ENCODE results near the gene SAMD8.
A peak's percentile ranks its signal among the peaks of the same experiment; 100 is the strongest.

Gene SAMD8

DNA sequence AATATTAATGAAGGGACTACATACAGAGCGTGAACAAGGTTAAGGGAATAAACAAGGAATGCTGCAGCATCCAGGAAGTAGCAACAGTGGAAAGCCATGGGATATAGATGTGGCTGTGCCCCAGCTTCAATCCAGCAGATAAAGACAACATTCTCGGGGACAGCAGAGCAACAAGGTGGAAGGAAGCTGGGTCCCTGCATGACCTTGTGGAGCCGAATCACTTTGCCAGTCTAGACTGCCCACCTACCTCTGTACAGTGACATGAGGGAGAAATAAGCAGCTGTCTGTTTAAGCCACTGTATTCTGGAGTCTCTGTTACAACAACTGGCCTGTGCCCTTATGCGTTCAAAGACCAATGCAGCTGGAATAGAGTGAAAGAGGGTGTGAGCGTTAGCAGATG is 30.1 kb upstream of the SAMD8 start:
- Histone ChIP-seq H3K4me3 (ENCODE audit: low read depth, low read length) (no peak overlapping the region), H3K9me3 (no peaks in the 10 kb centered on the region), H3K27me3 (no peaks in the 10 kb centered on the region), H3K4me1 (peaks cover 5% of the 10 kb centered on the region), H3K36me3 (no peaks in the 10 kb centered on the region)
- TF ChIP-seq, protein P1, sequence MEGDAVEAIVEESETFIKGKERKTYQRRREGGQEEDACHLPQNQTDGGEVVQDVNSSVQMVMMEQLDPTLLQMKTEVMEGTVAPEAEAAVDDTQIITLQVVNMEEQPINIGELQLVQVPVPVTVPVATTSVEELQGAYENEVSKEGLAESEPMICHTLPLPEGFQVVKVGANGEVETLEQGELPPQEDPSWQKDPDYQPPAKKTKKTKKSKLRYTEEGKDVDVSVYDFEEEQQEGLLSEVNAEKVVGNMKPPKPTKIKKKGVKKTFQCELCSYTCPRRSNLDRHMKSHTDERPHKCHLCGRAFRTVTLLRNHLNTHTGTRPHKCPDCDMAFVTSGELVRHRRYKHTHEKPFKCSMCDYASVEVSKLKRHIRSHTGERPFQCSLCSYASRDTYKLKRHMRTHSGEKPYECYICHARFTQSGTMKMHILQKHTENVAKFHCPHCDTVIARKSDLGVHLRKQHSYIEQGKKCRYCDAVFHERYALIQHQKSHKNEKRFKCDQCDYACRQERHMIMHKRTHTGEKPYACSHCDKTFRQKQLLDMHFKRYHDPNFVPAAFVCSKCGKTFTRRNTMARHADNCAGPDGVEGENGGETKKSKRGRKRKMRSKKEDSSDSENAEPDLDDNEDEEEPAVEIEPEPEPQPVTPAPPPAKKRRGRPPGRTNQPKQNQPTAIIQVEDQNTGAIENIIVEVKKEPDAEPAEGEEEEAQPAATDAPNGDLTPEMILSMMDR (IDR thresholded peaks at IDR 0.05; ENCODE audit: low read depth, low read length), result no peak
- no peak for DNase-seq

DNA sequence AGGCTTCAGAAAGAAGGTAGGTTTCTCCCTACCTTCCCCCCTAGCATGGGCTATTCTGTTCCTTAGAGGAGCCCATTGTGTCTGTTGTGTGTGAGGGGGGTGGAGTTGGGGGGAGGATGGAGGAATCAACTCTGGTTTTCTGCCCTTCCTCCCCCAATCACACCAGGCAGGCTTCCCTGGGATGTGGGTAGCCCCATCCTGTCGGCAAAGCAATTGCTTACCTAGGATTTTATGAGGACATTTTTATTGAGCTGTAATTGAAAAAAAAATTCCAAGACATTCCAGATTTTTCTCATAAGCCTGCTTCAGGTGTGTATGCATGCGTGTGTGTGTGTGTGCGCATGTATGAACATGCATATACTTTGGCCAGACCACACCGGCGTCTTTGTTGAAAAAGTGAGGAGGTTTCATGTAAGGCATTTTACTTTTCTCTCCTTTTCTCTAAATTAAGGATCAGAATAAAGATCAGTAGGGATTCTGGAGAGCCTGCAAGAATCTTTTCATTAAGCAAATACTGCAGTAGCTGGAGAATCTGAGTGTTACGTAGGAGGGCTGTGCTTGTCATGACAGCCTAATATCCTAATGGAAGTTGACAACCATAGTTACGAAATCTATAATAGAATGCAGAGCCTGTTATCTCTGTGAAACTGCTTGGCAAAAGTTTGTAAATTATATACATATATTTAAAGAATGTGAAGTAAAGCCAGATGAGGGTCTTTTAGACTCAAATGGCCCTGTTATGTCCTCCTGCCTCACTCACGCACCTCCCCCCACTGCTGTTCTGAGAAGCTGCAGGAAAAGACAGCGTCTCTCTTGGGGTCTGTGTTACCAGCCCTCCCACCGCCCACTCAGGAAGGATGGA is 27.3 kb upstream of the SAMD8 start:
- no peaks in the 10 kb centered on the region for H3K9me3 ChIP-seq
- no peaks in the 10 kb centered on the region for H3K36me3 ChIP-seq
- no peaks in the 10 kb centered on the region for H3K27me3 ChIP-seq
- peak; percentile 34 for DNase-seq
- TF ChIP-seq, protein P1 (IDR thresholded peaks at IDR 0.05; ENCODE audit: low read depth, low read length), result no peak
- H3K4me1 ChIP-seq, result peaks cover 5% of the 10 kb centered on the region
- no peak overlapping the region for H3K4me3 ChIP-seq (ENCODE audit: low read depth, low read length)

DNA sequence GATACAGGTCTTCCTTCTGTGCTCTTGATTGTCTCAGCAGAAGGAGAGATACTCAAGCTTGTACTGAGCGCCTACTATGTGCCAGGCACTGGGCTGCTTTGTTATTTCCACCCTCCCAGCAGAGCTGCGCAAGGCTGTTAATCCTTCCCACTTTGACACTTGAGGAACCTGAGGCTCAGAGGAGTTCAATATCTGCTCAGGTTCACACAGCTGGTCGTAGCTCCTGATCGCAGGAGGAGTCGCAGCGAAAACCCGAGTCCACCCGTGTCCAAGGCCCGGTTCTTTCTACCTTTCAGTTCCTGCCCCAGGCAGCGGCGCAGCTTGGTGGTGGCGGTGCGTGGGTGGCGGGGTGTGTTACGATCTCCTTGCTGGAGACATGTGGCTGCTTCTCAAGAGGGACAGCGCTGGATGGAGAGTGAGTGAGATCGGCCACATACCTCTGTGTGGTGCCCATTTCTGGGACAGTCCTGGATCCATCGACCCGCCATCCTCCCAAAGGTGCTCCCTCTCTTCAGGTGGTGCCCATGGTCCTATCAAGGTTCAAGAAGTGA is 26.5 kb upstream of the SAMD8 start:
- H3K4me1 ChIP-seq, result peaks cover 5% of the 10 kb centered on the region
- H3K36me3 ChIP-seq, result no peaks in the 10 kb centered on the region
- H3K27me3 ChIP-seq, result no peaks in the 10 kb centered on the region
- H3K4me3 ChIP-seq (ENCODE audit: low read depth, low read length), result no peak overlapping the region
- TF ChIP-seq, protein P1 (IDR thresholded peaks at IDR 0.05; ENCODE audit: low read depth, low read length), result no peak
- no peaks in the 10 kb centered on the region for H3K9me3 ChIP-seq
- DNase-seq, result no peak

DNA sequence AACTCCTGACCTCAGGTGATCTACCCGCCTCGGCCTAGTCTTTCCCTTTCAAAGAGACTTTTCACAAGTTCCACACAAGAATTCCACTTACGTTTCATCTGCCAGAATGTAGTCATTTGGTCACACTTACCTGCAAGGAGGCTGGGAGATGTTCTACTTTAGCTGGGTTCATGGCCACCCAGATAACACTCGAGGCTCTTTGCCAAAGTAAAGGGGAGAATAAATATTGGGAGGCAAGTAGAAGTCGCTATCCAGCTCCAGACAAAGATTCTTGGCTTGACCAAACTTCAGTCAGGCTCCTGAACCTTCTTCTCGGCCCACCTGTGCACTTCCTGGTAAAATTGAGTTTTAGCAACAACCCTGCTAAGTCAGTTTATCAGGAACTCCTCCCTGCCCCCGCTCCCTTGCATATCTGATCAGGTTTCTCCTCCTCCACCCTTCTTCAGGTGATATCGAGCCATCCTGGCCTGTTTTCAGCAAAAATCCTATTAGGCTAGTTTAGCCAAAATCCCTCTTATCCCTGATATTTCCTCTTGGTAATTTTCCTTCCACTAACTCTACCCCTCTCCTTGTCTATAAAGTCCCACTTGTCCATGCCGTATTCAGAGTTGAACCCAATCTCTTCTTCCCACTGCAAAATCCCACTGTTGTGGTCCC is 25.1 kb upstream of the SAMD8 start:
- no peak overlapping the region for H3K4me3 ChIP-seq (ENCODE audit: low read depth, low read length)
- TF ChIP-seq, protein P1 (IDR thresholded peaks at IDR 0.05; ENCODE audit: low read depth, low read length), result no peak
- H3K9me3 ChIP-seq, result no peaks in the 10 kb centered on the region
- peaks cover 5% of the 10 kb centered on the region for H3K4me1 ChIP-seq
- no peak for DNase-seq
- H3K36me3 ChIP-seq, result no peaks in the 10 kb centered on the region
- no peaks in the 10 kb centered on the region for H3K27me3 ChIP-seq

DNA sequence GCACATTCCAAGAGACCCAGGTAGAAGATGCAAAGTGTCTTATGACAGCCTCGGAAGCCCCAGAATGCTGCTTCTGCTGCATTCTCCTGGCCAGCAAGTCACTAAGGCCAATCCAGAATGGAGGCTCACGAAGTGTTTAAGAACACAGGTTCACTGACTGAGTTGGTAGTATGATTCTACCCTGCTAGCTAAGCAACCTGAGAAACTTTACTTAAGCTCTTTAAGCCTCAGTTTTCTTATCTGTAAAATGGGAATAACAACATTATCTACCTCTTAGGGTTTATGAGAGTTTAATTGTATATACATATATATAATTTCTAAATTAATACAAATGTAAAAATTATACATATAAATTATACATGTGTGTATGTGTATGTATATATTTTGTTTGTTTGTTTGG is 22.8 kb upstream of the SAMD8 start:
- H3K9me3 ChIP-seq, result no peaks in the 10 kb centered on the region
- H3K4me3 ChIP-seq (ENCODE audit: low read depth, low read length), result no peak overlapping the region
- H3K27me3 ChIP-seq, result no peaks in the 10 kb centered on the region
- no peaks in the 10 kb centered on the region for H3K36me3 ChIP-seq
- TF ChIP-seq, protein P1 (IDR thresholded peaks at IDR 0.05; ENCODE audit: low read depth, low read length), result no peak
- DNase-seq, result no peak
- peaks cover 5% of the 10 kb centered on the region for H3K4me1 ChIP-seq

DNA sequence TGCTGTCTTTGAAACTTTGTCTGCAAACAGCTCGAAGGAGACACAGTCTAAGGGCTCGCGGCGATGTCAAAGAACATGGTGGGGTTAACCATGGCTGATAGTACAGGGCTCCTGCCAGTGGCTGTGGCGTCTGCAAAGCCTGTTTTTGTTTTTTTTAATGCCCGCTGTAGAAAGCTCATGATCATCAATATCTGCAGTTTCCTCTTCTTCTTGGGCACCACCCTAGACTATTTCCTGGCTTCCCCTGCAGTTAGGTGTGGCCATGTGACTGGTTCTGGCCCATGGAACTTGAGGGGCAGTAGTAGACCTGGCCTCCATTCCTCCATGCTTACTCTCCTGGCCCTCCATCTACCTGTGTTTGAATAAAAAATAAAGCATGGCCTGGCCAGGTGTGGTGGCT is 21.8 kb upstream of the SAMD8 start:
- TF ChIP-seq, protein P1 (IDR thresholded peaks at IDR 0.05; ENCODE audit: low read depth, low read length), result no peak
- H3K4me3 ChIP-seq (ENCODE audit: low read depth, low read length), result no peak overlapping the region
- peaks cover 4% of the 10 kb centered on the region for H3K4me1 ChIP-seq
- no peak for DNase-seq
- no peaks in the 10 kb centered on the region for H3K36me3 ChIP-seq
- no peaks in the 10 kb centered on the region for H3K9me3 ChIP-seq
- no peaks in the 10 kb centered on the region for H3K27me3 ChIP-seq

Measured in BE2C (cell line).